Measurements from ENCODE around the gene FGF1. TPM values are rescaled to one million over a fixed set of nuclear protein-coding genes. Genes with fewer than 3 reads are reported as not detected.

The FGF1 gene
- total RNA-seq, 3 donors from 2014 or later (not counting 1 experiment from before 2014, with no cell fraction given) = not detected

DNA sequence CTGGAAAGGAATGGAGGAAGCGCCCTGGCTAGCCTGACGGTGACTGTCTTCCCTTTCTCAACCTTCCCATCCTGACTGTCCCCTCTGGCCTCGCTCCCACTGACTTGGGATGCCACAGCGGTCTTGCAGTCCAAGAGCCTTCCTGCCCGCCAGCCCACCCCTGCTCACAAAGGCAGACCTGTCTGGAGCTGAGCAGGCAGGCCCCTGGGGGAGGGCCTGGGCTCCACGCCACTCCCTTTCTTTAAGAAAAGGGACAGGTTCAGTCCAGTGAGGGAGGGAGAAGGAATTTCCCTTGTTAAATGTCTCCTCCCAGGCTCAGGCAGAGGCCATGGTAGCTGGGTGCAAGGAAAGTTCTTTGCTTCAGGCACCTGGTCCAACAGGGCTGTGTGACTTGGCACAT lies 18.1 kb downstream of the FGF1 start:
- Mint-ChIP-seq H3K9me3 (no peaks in the 10 kb centered on the region), H3K27ac (no peak overlapping the region), H3K4me3 (no peak overlapping the region), H3K36me3 (no peaks in the 10 kb centered on the region), H3K4me1 (no peaks in the 10 kb centered on the region), H3K27me3 (ENCODE audit: low read depth in 2 of 2) (peaks cover 9 to 15% of the 10 kb centered on the region in 2 donors)
- no peaks in the 10 kb centered on the region for H3K9me3 ChIP-seq (ENCODE audit: control insufficient read depth, insufficient read depth, low read length)
- no peaks in the 10 kb centered on the region for H3K27me3 ChIP-seq (ENCODE audit: control insufficient read depth, insufficient read depth, low read length)
- no peaks in the 10 kb centered on the region for H3K4me1 ChIP-seq (ENCODE audit: control insufficient read depth, insufficient read depth, low read length)
- ATAC-seq (no peak), DNase-seq (no peak)
- WGBS (ENCODE audit: insufficient coverage) = 95% methylated on average over 6 of the region's 6 CpGs
- no peak overlapping the region for H3K4me3 ChIP-seq (ENCODE audit: low read length)
- H3K36me3 ChIP-seq (ENCODE audit: control insufficient read depth, insufficient read depth, low read length) = no peaks in the 10 kb centered on the region
- H3K27ac ChIP-seq (ENCODE audit: low read length) = no peak overlapping the region
- no peak for TF ChIP-seq CTCF (IDR thresholded peaks at IDR 0.05)
- intact Hi-C loops (cut with micrococcal nuclease) = no loop called here

DNA sequence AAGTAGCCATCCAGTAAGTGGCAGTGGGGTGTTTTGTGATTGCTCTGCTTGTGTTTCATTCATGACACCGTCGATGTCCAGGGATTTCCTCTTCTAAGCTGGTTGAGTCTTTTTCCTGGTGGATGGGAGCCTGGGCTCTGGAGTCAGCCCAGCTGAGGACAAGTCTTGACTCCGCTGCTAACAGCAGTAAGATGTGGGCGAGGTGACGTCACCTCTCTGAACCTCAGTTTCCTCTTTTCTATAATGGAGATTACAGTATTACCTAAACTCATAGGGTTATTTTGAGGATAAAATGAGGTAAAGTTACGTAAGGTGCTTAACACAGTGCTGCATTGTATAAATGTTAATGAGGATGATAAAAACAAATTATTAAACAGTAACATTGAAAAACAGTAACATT lies 21.3 kb downstream of the FGF1 start:
- no peaks in the 10 kb centered on the region for H3K27me3 ChIP-seq (ENCODE audit: control insufficient read depth, insufficient read depth, low read length)
- no peak overlapping the region for H3K4me3 ChIP-seq (ENCODE audit: low read length)
- no peak for ATAC-seq
- Mint-ChIP-seq H3K4me1 (no peaks in the 10 kb centered on the region), H3K36me3 (no peaks in the 10 kb centered on the region), H3K9me3 (no peaks in the 10 kb centered on the region), H3K27me3 (ENCODE audit: low read depth in 2 of 2) (peaks cover 9 to 15% of the 10 kb centered on the region in 2 donors), H3K27ac (no peak overlapping the region), H3K4me3 (no peak overlapping the region)
- intact Hi-C loops (cut with micrococcal nuclease) = no loop called here
- H3K27ac ChIP-seq (ENCODE audit: low read length) = no peak overlapping the region
- no peak for DNase-seq
- WGBS (ENCODE audit: insufficient coverage) = 96% methylated on average over 2 of the region's 6 CpGs
- no peaks in the 10 kb centered on the region for H3K4me1 ChIP-seq (ENCODE audit: control insufficient read depth, insufficient read depth, low read length)
- no peaks in the 10 kb centered on the region for H3K9me3 ChIP-seq (ENCODE audit: control insufficient read depth, insufficient read depth, low read length)
- H3K36me3 ChIP-seq (ENCODE audit: control insufficient read depth, insufficient read depth, low read length) = no peaks in the 10 kb centered on the region
- TF ChIP-seq CTCF (IDR thresholded peaks at IDR 0.05) = no peak

DNA sequence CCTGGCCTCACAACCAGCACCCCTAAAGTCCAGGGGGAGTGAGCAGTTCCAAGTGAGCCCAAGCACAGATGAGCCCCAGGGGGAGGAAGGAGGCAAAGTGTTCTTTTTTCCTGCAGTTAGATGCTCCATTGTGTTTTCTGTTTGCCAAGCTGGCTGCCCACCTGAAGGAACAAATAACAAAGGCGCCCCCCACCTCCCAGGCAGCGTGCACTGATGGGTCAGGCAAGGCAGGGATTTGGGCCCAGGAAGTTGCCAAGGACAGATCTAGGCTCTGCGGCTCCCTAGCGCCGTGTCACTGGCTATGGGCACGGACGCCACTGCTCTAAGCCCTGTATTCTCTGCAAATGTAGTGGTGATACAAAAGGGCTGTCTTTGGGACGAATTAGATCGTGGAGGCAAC lies 21.8 kb downstream of the FGF1 start:
- Histone ChIP-seq H3K4me3 (ENCODE audit: low read length) (no peak overlapping the region), H3K4me1 (ENCODE audit: control insufficient read depth, insufficient read depth, low read length) (no peaks in the 10 kb centered on the region), H3K27ac (ENCODE audit: low read length) (no peak overlapping the region), H3K27me3 (ENCODE audit: control insufficient read depth, insufficient read depth, low read length) (no peaks in the 10 kb centered on the region), H3K9me3 (ENCODE audit: control insufficient read depth, insufficient read depth, low read length) (no peaks in the 10 kb centered on the region), H3K36me3 (ENCODE audit: control insufficient read depth, insufficient read depth, low read length) (no peaks in the 10 kb centered on the region)
- Mint-ChIP-seq H3K4me1 (no peaks in the 10 kb centered on the region), H3K9me3 (no peaks in the 10 kb centered on the region), H3K27me3 (ENCODE audit: low read depth in 2 of 2) (peaks cover 9 to 15% of the 10 kb centered on the region in 2 donors), H3K27ac (no peak overlapping the region), H3K4me3 (no peak overlapping the region), H3K36me3 (no peaks in the 10 kb centered on the region)
- TF ChIP-seq CTCF (IDR thresholded peaks at IDR 0.05) = no peak
- WGBS (ENCODE audit: insufficient coverage) = 85% methylated on average over 9 of the region's 9 CpGs
- intact Hi-C loops (cut with micrococcal nuclease) = no loop called here
- ATAC-seq = no peak
- DNase-seq = no peak

GRCh38 chr5:142663246-142663645 lies 22.6 kb downstream of the FGF1 start:
- Mint-ChIP-seq H3K9me3 (no peaks in the 10 kb centered on the region), H3K36me3 (no peaks in the 10 kb centered on the region), H3K27me3 (ENCODE audit: low read depth in 2 of 2) (peaks cover 10 to 15% of the 10 kb centered on the region in 2 donors), H3K4me1 (no peaks in the 10 kb centered on the region), H3K4me3 (no peak overlapping the region), H3K27ac (no peak overlapping the region)
- DNase-seq = no peak
- no peak for ATAC-seq
- TF ChIP-seq CTCF (IDR thresholded peaks at IDR 0.05) = no peak
- Histone ChIP-seq H3K9me3 (ENCODE audit: control insufficient read depth, insufficient read depth, low read length) (no peaks in the 10 kb centered on the region), H3K27ac (ENCODE audit: low read length) (no peak overlapping the region), H3K4me3 (ENCODE audit: low read length) (no peak overlapping the region), H3K4me1 (ENCODE audit: control insufficient read depth, insufficient read depth, low read length) (no peaks in the 10 kb centered on the region), H3K27me3 (ENCODE audit: control insufficient read depth, insufficient read depth, low read length) (no peaks in the 10 kb centered on the region), H3K36me3 (ENCODE audit: control insufficient read depth, insufficient read depth, low read length) (no peaks in the 10 kb centered on the region)
- intact Hi-C loops (cut with micrococcal nuclease) = no loop called here
- 91% methylated on average over 6 of the region's 6 CpGs for WGBS (ENCODE audit: insufficient coverage)
